Activated T-helper 17 cell treated with anti-CD3 and anti-CD28 coated beads, Interleukin-2, amount 50 U/mL, for 72 hours (primary cell): ENCODE results near the gene XG. TPM values are rescaled to one million over a fixed set of nuclear protein-coding genes. Genes with fewer than 3 reads are reported as not detected.

ENCODE experiments used
- ATAC-seq: fragments of 150-1000 bp; cut with Tn5 transposase; replicated peaks from 2 replicates; pipeline ENCODE4 v1.10.0; 2021; ENCODE audit warnings: mild to moderate bottlenecking, moderate library complexity
- H3K27ac Mint-ChIP-seq: one replicate; pipeline ENCODE4 v1.8.0; 2022; ENCODE audit warnings: mixed read lengths
- H3K27me3 Mint-ChIP-seq: one replicate; pipeline ENCODE4 v1.8.0; 2022; ENCODE audit warnings: mixed read lengths
- H3K36me3 Mint-ChIP-seq: one replicate; pipeline ENCODE4 v1.8.0; 2022; ENCODE audit warnings: low read depth, mild to moderate bottlenecking, mixed read lengths
- H3K4me1 Mint-ChIP-seq: one replicate; pipeline ENCODE4 v1.8.0; 2022; ENCODE audit warnings: mixed read lengths
- H3K4me3 Mint-ChIP-seq: one replicate; pipeline ENCODE4 v1.8.0; 2022; ENCODE audit warnings: mild to moderate bottlenecking, mixed read lengths
- H3K9me3 Mint-ChIP-seq: one replicate; pipeline ENCODE4 v1.8.0; 2022; ENCODE audit warnings: mixed read lengths
- total RNA-seq, 2 donors: library from RNA; stranded (reverse); gene quantifications; one replicate each; pipeline ENCODE4 v1.2.3, GENCODE V29; 2022

XG gene
- total RNA-seq, 2 donors from 2014 or later: 0.34 TPM; not detected in 1

DNA sequence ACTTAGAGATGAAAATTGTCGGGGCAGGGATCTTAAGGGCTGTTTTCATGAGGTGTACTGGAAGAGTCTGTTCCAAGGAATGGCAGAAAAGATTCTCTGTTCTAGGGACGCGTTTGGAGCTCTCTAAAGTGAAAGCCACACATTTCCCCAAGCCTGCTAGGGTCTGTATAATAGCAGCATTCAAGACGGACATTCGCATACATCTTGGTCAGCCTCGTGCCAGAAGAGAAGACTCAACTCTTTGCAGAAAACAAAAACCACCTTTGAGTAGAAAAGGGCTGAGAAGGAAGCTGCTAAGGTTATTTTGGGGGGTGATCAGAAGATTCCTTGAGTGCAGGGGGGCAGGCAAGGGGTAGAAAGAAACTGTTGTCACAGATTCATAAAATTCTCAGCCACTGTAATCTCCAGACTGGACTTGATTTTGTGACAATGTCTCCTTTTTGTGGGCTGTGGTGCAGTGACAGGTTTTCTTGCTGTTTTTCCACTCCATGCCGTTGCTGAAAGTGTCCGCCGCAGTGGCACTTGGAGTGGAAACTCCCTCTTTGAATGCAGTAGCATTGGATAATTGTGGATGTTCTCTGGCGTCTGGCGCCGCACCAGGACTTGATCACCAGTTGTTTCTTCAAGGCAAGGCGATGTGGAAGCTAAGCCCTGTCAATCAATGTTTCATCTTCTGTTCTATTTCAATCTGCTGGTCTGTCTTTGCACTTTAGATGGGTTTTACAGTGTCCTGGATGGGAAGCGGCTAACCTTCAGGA, 79.8 kb downstream of the XG start:
- H3K27ac Mint-ChIP-seq: no peak overlapping the region
- peaks cover 13% of the 10 kb centered on the region for H3K27me3 Mint-ChIP-seq
- no peak for ATAC-seq
- no peaks in the 10 kb centered on the region for H3K4me1 Mint-ChIP-seq
- H3K4me3 Mint-ChIP-seq: no peak overlapping the region
- H3K9me3 Mint-ChIP-seq: peaks cover 4% of the 10 kb centered on the region
- no peaks in the 10 kb centered on the region for H3K36me3 Mint-ChIP-seq

DNA sequence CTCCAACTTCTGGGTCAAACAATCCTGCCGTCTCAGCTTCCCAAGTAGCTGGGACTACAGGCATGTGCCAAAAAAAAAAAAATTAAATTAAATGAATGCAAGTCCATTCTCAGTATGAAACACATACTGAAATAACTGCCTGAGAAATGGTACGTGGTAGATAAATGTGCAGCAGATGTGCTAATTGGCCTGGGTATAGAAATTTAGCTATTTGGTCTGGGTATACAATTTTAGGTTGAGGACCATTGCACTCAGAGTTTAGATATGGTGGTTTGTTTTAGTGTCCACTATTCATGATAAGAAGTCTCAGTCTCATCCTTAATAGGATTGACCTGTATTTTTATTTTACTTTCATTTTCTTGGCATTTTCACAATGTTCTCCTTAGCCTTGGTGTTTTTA, 86.1 kb downstream of the XG start:
- Mint-ChIP-seq H3K36me3 (no peaks in the 10 kb centered on the region), H3K27ac (no peak overlapping the region), H3K4me3 (no peak overlapping the region), H3K9me3 (peaks cover 4% of the 10 kb centered on the region), H3K4me1 (no peaks in the 10 kb centered on the region), H3K27me3 (peaks cover 15% of the 10 kb centered on the region)
- ATAC-seq: no peak

DNA sequence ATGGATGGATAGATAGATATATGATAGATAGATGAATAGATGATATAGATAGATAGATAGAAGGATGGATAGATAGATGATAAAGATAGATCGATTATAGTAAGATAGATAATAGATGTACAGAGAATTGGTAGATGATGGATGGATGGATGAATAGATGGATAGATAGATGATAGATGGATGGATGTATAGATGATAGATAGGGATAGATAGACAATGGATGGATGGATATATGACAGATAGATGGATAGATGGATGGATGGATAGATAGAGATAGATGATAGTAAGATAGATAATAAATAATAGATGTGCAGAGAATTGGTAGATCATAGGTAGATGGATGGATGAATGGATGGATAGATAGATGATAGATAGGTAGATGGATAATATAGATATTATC, 89.1 kb downstream of the XG start:
- Mint-ChIP-seq H3K36me3 (no peaks in the 10 kb centered on the region), H3K9me3 (peaks cover 2% of the 10 kb centered on the region), H3K27ac (no peak overlapping the region), H3K4me3 (no peak overlapping the region), H3K27me3 (peaks cover 13% of the 10 kb centered on the region), H3K4me1 (no peaks in the 10 kb centered on the region)
- no peak for ATAC-seq

DNA sequence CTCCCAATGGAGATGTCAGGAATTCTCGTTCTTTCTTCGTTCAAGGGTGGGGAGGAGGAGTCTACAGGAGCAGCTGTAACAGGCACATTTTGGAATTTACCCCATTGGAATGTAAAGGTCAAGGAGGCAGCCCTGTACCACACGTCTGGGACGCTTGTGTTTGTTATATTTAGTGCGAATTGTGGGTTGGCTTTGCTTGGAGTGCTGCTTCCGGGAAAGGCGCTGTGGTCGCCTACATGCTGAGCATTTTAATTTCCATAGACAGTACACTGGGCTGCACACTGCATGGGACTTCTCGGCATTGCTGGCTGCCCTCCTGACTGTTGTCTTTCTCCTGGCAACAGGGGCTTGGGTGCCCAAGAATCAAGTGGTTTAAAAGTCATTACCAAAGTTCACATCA, 89.7 kb downstream of the XG start:
- Mint-ChIP-seq H3K36me3 (no peaks in the 10 kb centered on the region), H3K27me3 (peaks cover 11% of the 10 kb centered on the region), H3K4me1 (no peaks in the 10 kb centered on the region), H3K4me3 (no peak overlapping the region), H3K27ac (no peak overlapping the region), H3K9me3 (no peaks in the 10 kb centered on the region)
- ATAC-seq: no peak

DNA sequence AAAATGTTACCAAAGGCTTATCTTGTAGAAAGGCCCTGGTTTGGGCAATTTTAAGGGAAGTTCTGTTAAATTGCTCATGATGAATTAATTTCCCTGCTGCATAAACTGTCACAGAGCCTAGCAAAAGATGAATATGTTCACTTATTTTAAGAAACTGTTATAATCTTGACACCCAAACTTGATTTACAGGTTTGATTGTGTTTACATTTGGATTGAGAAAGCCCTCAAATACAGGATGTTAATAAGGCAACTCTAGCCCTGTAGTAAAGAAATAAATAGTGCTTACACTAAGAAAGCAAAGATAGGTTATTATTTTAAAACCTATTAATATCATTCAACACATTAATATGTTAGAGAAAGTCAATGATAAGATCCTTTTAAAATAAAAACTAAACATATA, 95.2 kb downstream of the XG start:
- ATAC-seq: no peak
- peaks cover 3% of the 10 kb centered on the region for H3K27me3 Mint-ChIP-seq
- no peaks in the 10 kb centered on the region for H3K4me1 Mint-ChIP-seq
- no peak overlapping the region for H3K4me3 Mint-ChIP-seq
- no peak overlapping the region for H3K27ac Mint-ChIP-seq
- H3K36me3 Mint-ChIP-seq: no peaks in the 10 kb centered on the region
- no peaks in the 10 kb centered on the region for H3K9me3 Mint-ChIP-seq

DNA sequence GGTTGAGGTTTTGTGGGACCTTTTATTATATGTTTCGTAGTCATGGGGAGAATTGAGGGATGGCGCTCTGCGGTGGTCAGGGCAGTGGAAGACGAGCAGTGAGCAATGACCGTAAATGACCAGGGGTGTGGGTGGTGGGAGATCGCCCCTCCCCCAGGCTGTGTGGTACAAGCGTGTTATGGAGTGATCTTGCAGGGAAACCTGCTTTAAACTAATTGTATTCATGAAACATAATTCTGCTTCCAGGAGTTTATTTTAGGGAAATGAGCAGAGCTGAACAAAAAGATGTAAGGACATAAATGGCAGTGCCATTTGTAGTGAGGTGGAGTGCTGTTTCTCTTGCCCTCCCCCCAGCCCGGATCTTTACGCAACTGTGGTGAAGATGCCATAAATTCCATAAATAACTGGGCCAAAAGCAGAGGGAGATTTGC, 97.0 kb downstream of the XG start:
- no peak overlapping the region for H3K4me3 Mint-ChIP-seq
- H3K9me3 Mint-ChIP-seq: no peaks in the 10 kb centered on the region
- H3K27me3 Mint-ChIP-seq: peaks cover 3% of the 10 kb centered on the region
- no peaks in the 10 kb centered on the region for H3K4me1 Mint-ChIP-seq
- no peaks in the 10 kb centered on the region for H3K36me3 Mint-ChIP-seq
- no peak overlapping the region for H3K27ac Mint-ChIP-seq
- no peak for ATAC-seq

DNA sequence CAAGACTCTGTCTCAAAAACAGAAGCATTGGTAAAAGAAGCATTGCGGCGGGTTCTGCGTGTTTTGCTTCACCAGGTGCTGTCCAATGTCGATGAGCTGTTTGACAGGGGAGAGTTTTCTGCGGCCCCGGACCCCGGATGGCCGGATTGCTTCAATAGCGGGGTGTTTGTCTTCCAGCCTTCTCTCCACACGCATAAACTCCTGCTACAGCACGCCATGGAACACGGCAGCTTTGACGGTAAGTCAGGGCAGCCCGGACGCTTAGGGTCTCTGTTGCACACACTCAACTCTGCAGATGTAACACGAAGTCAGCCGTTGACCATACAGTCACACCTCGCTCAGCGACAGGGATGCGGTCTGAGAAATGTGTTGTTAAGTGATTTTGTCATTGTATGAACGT, 103.1 kb downstream of the XG start:
- H3K36me3 Mint-ChIP-seq: no peaks in the 10 kb centered on the region
- no peaks in the 10 kb centered on the region for H3K4me1 Mint-ChIP-seq
- H3K4me3 Mint-ChIP-seq: no peak overlapping the region
- no peaks in the 10 kb centered on the region for H3K9me3 Mint-ChIP-seq
- H3K27me3 Mint-ChIP-seq: no peaks in the 10 kb centered on the region
- ATAC-seq: no peak
- H3K27ac Mint-ChIP-seq: no peak overlapping the region

DNA sequence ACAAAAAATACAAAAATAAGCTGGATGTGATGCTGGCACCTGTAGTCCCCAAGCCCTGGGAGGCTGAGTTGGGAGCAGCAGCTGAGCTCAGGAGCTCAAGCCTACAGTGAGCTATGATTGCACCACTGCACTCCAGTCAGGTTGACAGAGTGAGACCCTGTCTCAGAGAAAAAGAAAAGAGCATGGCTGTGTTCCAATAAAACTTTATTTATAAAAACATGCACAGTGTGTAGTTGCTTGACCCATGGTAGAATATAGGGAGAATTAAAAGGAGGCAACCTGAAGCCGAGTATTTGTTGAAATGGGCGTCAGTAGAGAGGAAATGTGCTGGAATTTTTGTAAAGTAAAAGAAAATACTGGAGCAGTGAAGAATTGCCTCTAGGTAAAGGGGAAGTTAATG, 103.9 kb downstream of the XG start:
- ATAC-seq: no peak
- Mint-ChIP-seq H3K27ac (no peak overlapping the region), H3K4me3 (no peak overlapping the region), H3K27me3 (no peaks in the 10 kb centered on the region), H3K36me3 (no peaks in the 10 kb centered on the region), H3K4me1 (no peaks in the 10 kb centered on the region), H3K9me3 (no peaks in the 10 kb centered on the region)

DNA sequence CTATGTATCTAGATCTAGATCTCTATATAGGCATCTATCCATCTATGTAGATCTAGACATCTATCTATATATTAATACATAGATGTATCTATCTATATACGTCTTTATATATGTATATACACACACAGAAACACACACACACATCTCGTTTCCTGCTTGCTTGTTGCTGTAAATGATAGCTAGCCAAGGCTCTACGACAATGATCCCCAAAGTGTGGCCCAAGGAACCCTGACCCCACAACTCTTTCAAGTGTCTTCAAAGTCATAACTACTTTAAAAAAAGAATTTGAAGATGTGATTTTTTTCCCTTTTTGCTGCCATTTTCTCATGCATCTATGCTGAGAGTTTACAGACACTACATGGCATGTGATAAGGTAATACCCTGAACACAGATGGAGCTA, 105.7 kb downstream of the XG start:
- no peak overlapping the region for H3K27ac Mint-ChIP-seq
- H3K9me3 Mint-ChIP-seq: no peaks in the 10 kb centered on the region
- no peaks in the 10 kb centered on the region for H3K36me3 Mint-ChIP-seq
- H3K27me3 Mint-ChIP-seq: no peaks in the 10 kb centered on the region
- H3K4me3 Mint-ChIP-seq: no peak overlapping the region
- no peak for ATAC-seq
- no peaks in the 10 kb centered on the region for H3K4me1 Mint-ChIP-seq

DNA sequence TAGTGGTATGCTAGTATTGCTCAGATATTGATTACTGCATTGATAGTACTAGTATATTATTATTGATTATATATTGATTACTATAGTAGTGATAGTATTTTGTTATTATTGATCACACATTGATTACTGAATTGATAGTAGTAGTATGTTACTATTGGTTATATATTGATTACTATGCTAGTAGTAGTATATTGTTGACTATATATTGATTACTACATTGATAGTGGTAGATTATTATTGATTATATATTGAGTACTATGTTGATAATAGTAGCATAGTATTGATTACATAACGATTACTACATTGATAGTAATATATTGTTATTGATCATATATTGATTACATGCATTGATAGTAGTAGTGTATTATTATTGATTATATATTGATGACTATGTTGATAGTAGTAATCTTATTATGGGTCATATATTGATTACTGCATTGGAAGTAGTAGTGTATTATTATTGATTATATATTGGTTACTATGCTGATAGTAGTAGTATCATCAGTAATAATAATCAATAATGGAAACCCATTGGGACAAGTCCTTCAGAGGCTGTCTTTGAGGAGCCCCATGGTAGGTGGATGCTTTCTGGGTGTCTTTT, 107.5 kb downstream of the XG start:
- Mint-ChIP-seq H3K27me3 (no peaks in the 10 kb centered on the region), H3K36me3 (no peaks in the 10 kb centered on the region), H3K27ac (no peak overlapping the region), H3K4me3 (no peak overlapping the region), H3K4me1 (no peaks in the 10 kb centered on the region), H3K9me3 (no peaks in the 10 kb centered on the region)
- no peak for ATAC-seq

DNA sequence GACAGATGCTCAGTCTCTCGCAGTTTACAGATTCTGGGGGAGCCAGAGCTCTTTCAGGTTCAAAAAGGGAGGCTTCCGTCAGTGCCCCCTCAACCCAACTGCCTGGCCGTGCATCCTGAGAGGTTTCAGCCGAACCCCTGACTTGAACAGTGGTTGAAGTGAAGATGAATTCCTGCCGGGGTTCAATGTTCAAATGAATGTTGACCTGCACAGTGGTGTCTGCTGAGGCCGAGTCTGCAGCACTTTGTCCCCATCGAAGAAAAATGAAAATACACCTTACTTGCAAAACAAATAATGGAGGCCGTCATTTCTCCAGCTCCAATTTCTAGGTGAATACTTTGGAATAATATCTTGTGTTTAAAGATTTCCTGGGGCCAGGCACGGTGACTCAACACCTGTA, 110.6 kb downstream of the XG start:
- Mint-ChIP-seq H3K9me3 (no peaks in the 10 kb centered on the region), H3K4me1 (no peaks in the 10 kb centered on the region), H3K36me3 (no peaks in the 10 kb centered on the region), H3K27me3 (no peaks in the 10 kb centered on the region), H3K27ac (no peak overlapping the region), H3K4me3 (no peak overlapping the region)
- ATAC-seq: no peak

DNA sequence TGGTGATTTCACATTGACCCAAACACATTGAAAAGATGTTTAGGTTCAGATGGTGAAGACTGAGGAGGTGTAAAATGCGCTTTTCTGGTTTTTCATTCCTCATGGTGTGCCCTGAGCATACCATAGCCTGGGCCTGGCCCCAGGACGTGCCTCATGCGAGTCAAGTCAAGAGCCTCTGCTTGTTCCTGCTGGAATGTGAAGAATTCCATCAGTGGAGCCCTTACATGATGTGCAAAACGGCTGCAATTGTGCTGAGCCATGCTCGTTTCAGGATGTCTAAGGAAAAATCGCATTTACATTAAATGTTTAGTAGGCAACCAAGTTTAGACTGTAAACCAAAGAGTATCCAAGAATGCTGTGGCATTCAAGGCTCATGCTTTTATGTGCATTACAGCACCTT, 111.8 kb downstream of the XG start:
- no peak for ATAC-seq
- no peaks in the 10 kb centered on the region for H3K27me3 Mint-ChIP-seq
- no peaks in the 10 kb centered on the region for H3K4me1 Mint-ChIP-seq

More for the DNA sequence above, 111.8 kb downstream of the XG start:
- H3K4me3 Mint-ChIP-seq: no peak overlapping the region
- no peaks in the 10 kb centered on the region for H3K9me3 Mint-ChIP-seq
- no peaks in the 10 kb centered on the region for H3K36me3 Mint-ChIP-seq
- H3K27ac Mint-ChIP-seq: no peak overlapping the region

Other genes starting within 250 kb of the XG start
- 100 to 1,000 TPM; 157 to 231 TPM for gene CD99, start 60.7 kb upstream of the XG start, total RNA-seq
- gene GYG2, start 76.9 kb downstream of the XG start, total RNA-seq: not detected
- 1 to 10 TPM; 1.8 to 2.5 TPM for gene ARSD, start 177.3 kb downstream of the XG start, total RNA-seq